Heart left ventricle (tissue), 16 donors: ENCODE measurements around the gene HSPB9. TPM values are rescaled to one million over a fixed set of nuclear protein-coding genes. Genes with fewer than 3 reads are reported as not detected.

Experiments used
- ATAC-seq, 4 donors: fragments of 200-7000 bp; cut with Tn5 transposase; one replicate each; pipeline ENCODE4 v1.9.1; 2020 to 2022; ENCODE audit warnings: moderate library complexity in 4 of 4, mild to moderate bottlenecking in 3 of 4, moderate number of reproducible peaks in 1 of 4
- DNase-seq, 5 donors: peaks; one replicate each; pipeline ENCODE4 v3.0.0-alpha.2; 2020
- H3K27ac ChIP-seq, 12 donors: fragments of 200-600 bp; sonication (generic) in 4 of 12; one replicate each; pipeline versions ENCODE4 v1.5.0 to v1.8.0; 2016 to 2022; ENCODE audit warnings: mild to moderate bottlenecking in 2 of 12
- H3K27me3 ChIP-seq, 9 donors: fragments of 200-600 bp; sonication (generic) in 2 of 9; one replicate each; pipeline versions ENCODE4 v1.5.1 to v1.8.0; 2016 to 2022; ENCODE audit warnings: mild to moderate bottlenecking in 3 of 9
- H3K36me3 ChIP-seq, 9 donors: fragments of 200-600 bp; sonication (generic) in 2 of 9; one replicate each; pipeline versions ENCODE4 v1.5.0 to v1.8.0; 2018 to 2022; ENCODE audit warnings: mild to moderate bottlenecking in 2 of 9
- H3K4me1 ChIP-seq, 12 donors: fragments of 200-600 bp; sonication (generic) in 4 of 12; one replicate each; pipeline versions ENCODE4 v1.5.0 to v1.8.0; 2016 to 2022; ENCODE audit warnings: mild to moderate bottlenecking in 3 of 12
- H3K4me3 ChIP-seq, 12 donors: fragments of 200-600 bp; sonication (generic) in 4 of 12; one replicate each; pipeline versions ENCODE4 v1.5.0 to v1.8.0; 2017 to 2022; ENCODE audit warnings: mild to moderate bottlenecking in 9 of 12, moderate library complexity in 4 of 12
- H3K9me3 ChIP-seq, 12 donors: fragments of 200-600 bp; sonication (generic) in 4 of 12; one replicate each; pipeline versions ENCODE4 v1.5.0 to v1.8.0; 2016 to 2022; ENCODE audit warnings: mild to moderate bottlenecking in 1 of 12
- CTCF ChIP-seq, 12 donors: fragments of 200-600 bp; sonication (generic) in 4 of 12; IDR thresholded peaks; one replicate each; pipeline versions ENCODE4 v1.5.0 to v1.8.0; 2018 to 2022; ENCODE audit warnings: antibody characterized with exemption in 12 of 12, mild to moderate bottlenecking in 5 of 12
- POLR2A ChIP-seq, 2 donors: fragments of 450-650 bp; IDR thresholded peaks; one replicate each; pipeline ENCODE4 v1.6.1; 2017; ENCODE audit warnings: antibody characterized with exemption in 2 of 2, mild to moderate bottlenecking in 2 of 2, moderate library complexity in 2 of 2
- WGBS, 4 donors: extraction: QIAGEN DNeasy Blood & Tissue Kit in 2 of 4; methylation state at CpG; one replicate each; pipeline versions ENCODE4 v1.1.5 to v1.1.7; 2013 to 2018; 5-methylcytosine and 5-hydroxymethylcytosine counted together
- intact Hi-C, 10 donors: fragments of 100-400 bp; cut with DNase I; formaldehyde crosslinking; loops; one replicate each; pipeline versions ENCODE4 v1.11.1 to v1.14.2; 2022
- polyA plus RNA-seq, 2 donors: library from polyadenylated mRNA; stranded (reverse); fragments of 200-250 nt; gene quantifications; one replicate each; pipeline ENCODE4 v1.2.3, GENCODE V29; 2013
- total RNA-seq, 9 donors: library from RNA; depleted of rRNA in 2 of 9; stranded (reverse); fragments of >200 nt in 2 of 9; fragmentation: NEBNext Ultra II Directional in 3 of 9; extraction: Animal tissue kit (Norgen Biotek cat#: 25700) in 3 of 9; gene quantifications; one replicate each; pipeline versions ENCODE4 v1.1.0 to v1.2.4, GENCODE V29; 2016 to 2023
- donor health status: ischemic (EF 13 %, LVEDD 7.1; RV severe dilation, severe dysfunction).
- donor health status: healthy with polysubstance abuse.
- donor health status: DM: no; HTN: yes; CAD: no.
- donor health status: DM: no; HTN: no; CAD: no.
- donor health status: ischemic (EF 25% LVEDD 6.9; RV normal size, moderate dysfunction).
- donor health status: ischemic (EF 25% LVEDD 5.7; RV mildly dilated, moderate dysfunction).
- donor health status: healthy.
- donor health status: DM: yes; HTN: yes; CAD: no.
- donor health status: ischemic (EF 35%, LVEDD 5.7; RV mildly dilated, moderate dysfunction).
- donor health status: nonischemic (EF 11% LVEDD 7.7; RV severe dilation, severe dysfunction).
- donor health status: DM: yes; HTN: yes; CAD: no.
- donor health status: PGD.
- donor health status: ischemic (EF 29% LVEDD 5.4; RV normal size, mild dysfunction).
- donor health status: nonischemic (EF 23%, LVEDD 6.1; RV moderate dilation, normal function).

HSPB9 gene
- total and polyA plus RNA-seq, 11 donors = not detected

DNA sequence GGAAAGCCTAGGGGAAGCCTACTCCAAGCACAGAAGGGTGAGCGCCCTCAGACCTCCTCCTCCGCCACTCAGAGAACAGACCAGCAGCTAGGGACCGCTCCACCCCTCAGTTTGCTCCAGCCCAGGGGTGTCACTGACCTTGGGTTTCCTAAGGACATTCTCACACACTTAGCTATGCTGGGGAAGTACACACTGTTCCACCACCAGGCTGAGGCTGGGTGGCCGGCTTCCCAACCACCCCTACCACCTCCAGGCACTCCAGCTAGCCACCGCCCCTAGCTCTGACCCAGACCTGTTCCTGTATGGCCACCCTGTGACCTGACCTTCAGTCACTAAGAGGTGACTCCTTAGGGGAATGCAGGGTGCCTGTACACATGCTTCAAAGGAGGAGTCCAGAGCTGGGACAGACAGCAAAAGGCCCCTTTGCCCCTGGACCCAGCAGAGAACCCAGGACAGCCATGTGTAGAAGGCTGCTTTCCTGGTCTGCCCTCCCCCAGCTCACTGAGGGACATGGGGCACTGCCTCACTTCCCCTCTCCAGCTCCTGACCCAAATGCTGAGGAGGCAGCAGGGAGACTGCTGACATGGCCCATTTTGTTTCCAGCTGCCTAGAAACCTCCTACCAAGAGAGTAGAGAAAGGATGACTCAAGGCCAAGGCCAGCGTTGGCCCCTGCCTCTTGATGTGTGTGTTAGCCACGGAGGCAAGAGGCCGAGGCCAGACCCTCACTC lies 6.7 kb downstream of the HSPB9 start:
- Histone ChIP-seq H3K9me3 (no peaks in the 10 kb centered on the region), H3K4me1 (peaks cover 20 to 58% (median 53%) of the 10 kb centered on the region in 12 donors), H3K4me3 (no peak overlapping the region), H3K27me3 (no peaks in the 10 kb centered on the region), H3K36me3 (peaks cover 0 to 68% (median 56%) of the 10 kb centered on the region in 9 donors), H3K27ac (peak overlapping the region; percentile 65 to 91 (median 78))
- intact Hi-C loops = loop anchor here in 1 of 10 donors (10.0 kb wide), 1 partner anchor 386 kb away; no protein-coding TSS in a partner anchor
- TF ChIP-seq CTCF (IDR thresholded peaks at IDR 0.05) = peak in 1 of 12 donors; percentile 17
- TF ChIP-seq POLR2A (IDR thresholded peaks at IDR 0.05) = peak in 1 of 2 donors; percentile 20
- ATAC-seq = peak; percentile 68 to 78 (median 70)
- DNase-seq = peak in 4 of 5 donors; percentile 47 to 76 (median 68)
- WGBS, 4 donors = 79 to 86% (median 83%) methylated on average over 6 to 8 of the region's 8 CpGs

DNA sequence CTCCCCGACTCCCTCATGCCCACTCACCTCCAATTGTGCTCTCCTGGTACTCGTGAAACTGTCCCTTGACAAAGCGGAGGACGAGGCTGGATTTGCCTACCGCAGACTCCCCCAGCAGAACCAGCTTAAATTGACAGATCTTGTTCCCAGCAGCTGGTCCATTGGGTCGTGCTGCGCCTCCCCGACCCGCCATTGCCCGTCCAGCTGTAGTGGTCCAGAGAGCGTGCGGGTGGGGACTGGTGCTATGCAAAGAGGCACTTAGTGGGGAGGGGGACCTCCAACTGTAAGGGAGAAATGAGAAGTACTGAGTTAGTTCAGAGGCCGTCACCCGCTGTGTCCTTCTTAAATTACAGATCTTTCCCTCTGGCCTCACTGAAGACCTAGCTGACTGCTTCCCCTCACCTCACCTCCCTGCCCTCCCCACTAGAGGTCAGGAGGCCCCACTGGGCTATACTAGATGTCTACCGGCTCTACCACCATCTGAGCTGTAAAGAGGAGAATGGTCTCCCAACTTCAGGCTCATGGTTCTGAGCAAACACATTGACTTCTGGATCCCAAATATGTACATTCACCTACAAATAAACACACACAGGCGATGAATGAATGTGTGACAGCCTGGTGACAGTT lies 7.8 kb downstream of the HSPB9 start:
- H3K27me3 ChIP-seq = no peaks in the 10 kb centered on the region
- H3K9me3 ChIP-seq = no peaks in the 10 kb centered on the region
- TF ChIP-seq POLR2A (IDR thresholded peaks at IDR 0.05) (no peak), CTCF (IDR thresholded peaks at IDR 0.05) (no peak)
- H3K27ac ChIP-seq = peak overlapping the region; percentile 65 to 91 (median 78)
- H3K4me1 ChIP-seq = peaks cover 25 to 69% (median 63%) of the 10 kb centered on the region in 12 donors
- no peak for ATAC-seq
- intact Hi-C loops = no loop called here
- peak in 1 of 5 donors; percentile 46 for DNase-seq
- peaks cover 0 to 59% (median 49%) of the 10 kb centered on the region in 9 donors for H3K36me3 ChIP-seq
- WGBS, 4 donors = 93 to 96% (median 95%) methylated on average over 16 of the region's 16 CpGs
- no peak overlapping the region for H3K4me3 ChIP-seq

GRCh38 chr17:42131232-42131631 lies 8.6 kb downstream of the HSPB9 start:
- no peaks in the 10 kb centered on the region for H3K9me3 ChIP-seq
- 89 to 95% (median 93%) methylated on average over 4 of the region's 4 CpGs for WGBS, 4 donors
- peaks cover 30 to 78% (median 72%) of the 10 kb centered on the region in 12 donors for H3K4me1 ChIP-seq
- no peak for ATAC-seq
- intact Hi-C loops = no loop called here
- TF ChIP-seq CTCF (IDR thresholded peaks at IDR 0.05) (no peak), POLR2A (IDR thresholded peaks at IDR 0.05) (no peak)
- no peaks in the 10 kb centered on the region for H3K27me3 ChIP-seq
- H3K36me3 ChIP-seq = peaks cover 0 to 51% (median 41%) of the 10 kb centered on the region in 9 donors
- no peak for DNase-seq
- H3K27ac ChIP-seq = peak overlapping the region; percentile 65 to 91 (median 78)
- H3K4me3 ChIP-seq = no peak overlapping the region

- intact Hi-C loops = no loop called here
These were observed 9.4 kb downstream of the HSPB9 start for GRCh38 chr17:42131981-42132432.

More at GRCh38 chr17:42131981-42132432, 9.4 kb downstream of the HSPB9 start:
- 41 to 56% (median 51%) methylated on average over 4 of the region's 4 CpGs for WGBS, 4 donors
- Histone ChIP-seq H3K27me3 (no peaks in the 10 kb centered on the region), H3K36me3 (peaks cover 0 to 51% (median 33%) of the 10 kb centered on the region in 9 donors), H3K4me1 (peaks cover 33 to 85% (median 79%) of the 10 kb centered on the region in 12 donors), H3K4me3 (peak overlapping the region in 5 of 12 donors; percentile 2 to 32 (median 9)), H3K27ac (peak overlapping the region; percentile 65 to 91 (median 78)), H3K9me3 (no peaks in the 10 kb centered on the region)
- TF ChIP-seq CTCF (IDR thresholded peaks at IDR 0.05) (no peak), POLR2A (IDR thresholded peaks at IDR 0.05) (peak in 1 of 2 donors; percentile 22)
- ATAC-seq (peak in 1 of 4 donors; percentile 38), DNase-seq (no peak)
